GM23248 (cell line): ENCODE results near the gene YTHDF2. TPM values are rescaled to one million over a fixed set of nuclear protein-coding genes. Genes with fewer than 3 reads are reported as not detected.
A peak's percentile ranks its signal among the peaks of the same experiment; 100 is the strongest.

ENCODE experiments used
- DNase-seq: peaks from one replicate; pipeline ENCODE4 v3.0.0-alpha.2; 2015
- H2AFZ ChIP-seq: fragments of 200-600 bp; sonication (generic); 2 replicates; pipeline ENCODE4 v1.6.1; 2016; ENCODE audit warnings: antibody characterized with exemption
- H3F3A ChIP-seq: fragments of 200-600 bp; sonication (generic); 2 replicates; pipeline ENCODE4 v1.6.1; 2016; ENCODE audit warnings: mild to moderate bottlenecking, antibody characterized with exemption, mixed run types; ENCODE audit not compliant: insufficient read depth
- H3K27ac ChIP-seq: fragments of 200-600 bp; sonication (generic); 2 replicates; pipeline ENCODE4 v1.5.1; 2016; ENCODE audit warnings: mild to moderate bottlenecking
- H3K27me3 ChIP-seq: fragments of 200-600 bp; sonication (generic); replicated peaks from 2 replicates; pipeline ENCODE4 v1.6.1; 2016; ENCODE audit warnings: mild to moderate bottlenecking; ENCODE audit not compliant: insufficient read depth
- H3K36me3 ChIP-seq: fragments of 200-600 bp; sonication (generic); 2 replicates; pipeline ENCODE4 v1.6.1; 2016; ENCODE audit warnings: low read depth, mild to moderate bottlenecking
- H3K4me1 ChIP-seq: fragments of 200-600 bp; sonication (generic); 2 replicates; pipeline ENCODE4 v1.6.1; 2016; ENCODE audit warnings: mild to moderate bottlenecking; ENCODE audit not compliant: insufficient read depth
- H3K4me2 ChIP-seq: fragments of 200-600 bp; sonication (generic); one replicate; pipeline ENCODE4 v1.6.1; 2016; ENCODE audit warnings: mild to moderate bottlenecking; ENCODE audit not compliant: unreplicated experiment
- H3K4me3 ChIP-seq: fragments of 200-600 bp; sonication (generic); 2 replicates; pipeline ENCODE4 v1.5.1; 2016; ENCODE audit warnings: mild to moderate bottlenecking
- H3K79me2 ChIP-seq: fragments of 200-600 bp; sonication (generic); 2 replicates; pipeline ENCODE4 v1.6.1; 2016; ENCODE audit warnings: mild to moderate bottlenecking; ENCODE audit not compliant: insufficient read depth
- H3K9ac ChIP-seq: fragments of 200-600 bp; sonication (generic); 2 replicates; pipeline ENCODE4 v1.6.1; 2016; ENCODE audit warnings: mild to moderate bottlenecking
- H3K9me2 ChIP-seq: fragments of 200-600 bp; sonication (generic); 2 replicates; pipeline ENCODE4 v1.6.1; 2016; ENCODE audit warnings: mixed run types, mild to moderate bottlenecking, moderate library complexity; ENCODE audit not compliant: insufficient read depth
- H3K9me3 ChIP-seq: fragments of 200-600 bp; sonication (generic); one replicate; pipeline ENCODE4 v1.6.1; 2017; ENCODE audit warnings: low read depth
- H4K20me1 ChIP-seq: fragments of 200-600 bp; sonication (generic); 2 replicates; pipeline ENCODE4 v1.6.0; 2016; ENCODE audit not compliant: insufficient read depth
- EZH2 ChIP-seq: fragments of 200-600 bp; sonication (generic); IDR thresholded peaks from 2 replicates; pipeline ENCODE4 v1.6.1; 2018; ENCODE audit warnings: antibody characterized with exemption, mild to moderate bottlenecking; ENCODE audit not compliant: insufficient read depth, poor library complexity, severe bottlenecking
- EZH2phosphoT487 ChIP-seq: fragments of 200-600 bp; sonication (generic); IDR thresholded peaks from 2 replicates; pipeline ENCODE4 v1.6.1; 2018; ENCODE audit warnings: antibody characterized with exemption, moderate library complexity, mild to moderate bottlenecking, low read depth; ENCODE audit not compliant: insufficient read depth
- WGBS, 2 experiments: methylation state at CpG; one replicate each; pipeline ENCODE4 v1.1.6; 2015 to 2017; ENCODE audit warnings: low lambda C conversion rate in 2 of 2, low coverage in 1 of 2; ENCODE audit errors: missing lambda C conversion rate in 2 of 2; 5-methylcytosine and 5-hydroxymethylcytosine counted together
- in situ Hi-C: fragments of 300-500 bp; cut with MboI; formaldehyde crosslinking; loops from 2 replicates; pipeline ENCODE4 v1.15.0; 2020
- polyA plus RNA-seq: library from polyadenylated mRNA; unstranded; fragments of >200 nt; fragmentation: Nextera tagmentation; extraction: Ambion mirVana; gene quantifications from 2 replicates; pipeline ENCODE4 v1.2.1, GENCODE V29; 2016
- total RNA-seq: library from RNA; depleted of rRNA; stranded (reverse); fragments of >200 nt; shearing (Covaris generic); gene quantifications from 2 replicates; pipeline ENCODE4 v1.2.3, GENCODE V29; 2014

The YTHDF2 gene
- total and polyA plus RNA-seq, 2 experiments from 2014 or later: 51.9 to 80.2 TPM

- H4K20me1 ChIP-seq: no peaks in the 10 kb centered on the region
- no peaks in the 10 kb centered on the region for H3K9me2 ChIP-seq
- H3K27me3 ChIP-seq: no peaks in the 10 kb centered on the region
- peaks cover 36% of the 10 kb centered on the region for H3K79me2 ChIP-seq
- in situ Hi-C loops: no loop called here
- H3K9ac ChIP-seq: no peak overlapping the region
- TF ChIP-seq EZH2 (no peak), EZH2phosphoT487 (no peak)
- H3K36me3 ChIP-seq: peaks cover 9% of the 10 kb centered on the region; the same call in 1 of the 2 replicates
- no peaks in the 10 kb centered on the region for H3F3A ChIP-seq
- 30 to 39% methylated on average over 29 to 38 of the region's 39 CpGs for WGBS, 2 experiments
- H2AFZ ChIP-seq: 0 out of 2 replicates have a peak overlapping the region, but pooled peaks have one; percentile 21
- no peaks in the 10 kb centered on the region for H3K9me3 ChIP-seq
- H3K4me2 ChIP-seq: peak overlapping the region; percentile 25
- H3K4me1 ChIP-seq: no peaks in the 10 kb centered on the region
- H3K27ac ChIP-seq: no peak overlapping the region
- peak; percentile 72 for DNase-seq
- peak overlapping the region; percentile 49; the same call in 1 of the 2 replicates for H3K4me3 ChIP-seq
Observed at GRCh38 chr1:28775121-28775942, 38.6 kb downstream of the YTHDF2 start.

- Histone ChIP-seq H3K4me2 (no peak overlapping the region), H3K4me1 (no peaks in the 10 kb centered on the region), H3K9me2 (no peaks in the 10 kb centered on the region), H4K20me1 (no peaks in the 10 kb centered on the region), H3K9me3 (no peaks in the 10 kb centered on the region), H3K36me3 (peaks cover 9% of the 10 kb centered on the region; the same call in 1 of the 2 replicates), H2AFZ (no peak overlapping the region), H3K79me2 (peaks cover 27% of the 10 kb centered on the region; the same call in 1 of the 2 replicates), H3F3A (no peaks in the 10 kb centered on the region), H3K27me3 (no peaks in the 10 kb centered on the region), H3K9ac (no peak overlapping the region), H3K27ac (no peak overlapping the region), H3K4me3 (no peak overlapping the region)
- 97 to 100% methylated on average over 17 of the region's 17 CpGs for WGBS, 2 experiments
- no peak for DNase-seq
- in situ Hi-C loops: no loop called here
- TF ChIP-seq EZH2phosphoT487: no peak
- no peak for TF ChIP-seq EZH2
Observed at GRCh38 chr1:28776341-28776740, 39.6 kb downstream of the YTHDF2 start.

- Histone ChIP-seq H3K79me2 (peaks cover 11% of the 10 kb centered on the region; the same call in 1 of the 2 replicates), H3K27ac (no peak overlapping the region), H3K4me1 (no peaks in the 10 kb centered on the region), H2AFZ (no peak overlapping the region), H3K4me3 (no peak overlapping the region), H3K4me2 (no peak overlapping the region), H3K9me2 (no peaks in the 10 kb centered on the region), H3K9ac (no peak overlapping the region), H3F3A (no peaks in the 10 kb centered on the region), H4K20me1 (no peaks in the 10 kb centered on the region), H3K27me3 (no peaks in the 10 kb centered on the region), H3K36me3 (0 out of 2 replicates have a peak, but pooled peaks cover 3% of the 10 kb centered on the region), H3K9me3 (no peaks in the 10 kb centered on the region)
- 34 to 36% methylated on average over 2 of the region's 2 CpGs for WGBS, 2 experiments
- in situ Hi-C loops: no loop called here
- no peak for DNase-seq
- TF ChIP-seq EZH2: no peak
- no peak for TF ChIP-seq EZH2phosphoT487
Observed at GRCh38 chr1:28778021-28778420, 41.3 kb downstream of the YTHDF2 start.

- H3F3A ChIP-seq: no peaks in the 10 kb centered on the region
- WGBS, 2 experiments: 86 to 88% methylated on average over 6 of the region's 6 CpGs
- TF ChIP-seq EZH2 (no peak), EZH2phosphoT487 (no peak)
- no peak overlapping the region for H3K9ac ChIP-seq
- no peaks in the 10 kb centered on the region for H4K20me1 ChIP-seq
- H3K27ac ChIP-seq: no peak overlapping the region
- no peaks in the 10 kb centered on the region for H3K4me1 ChIP-seq
- no peaks in the 10 kb centered on the region for H3K79me2 ChIP-seq
- no peaks in the 10 kb centered on the region for H3K36me3 ChIP-seq
- no peak overlapping the region for H2AFZ ChIP-seq
- no peak overlapping the region for H3K4me2 ChIP-seq
- in situ Hi-C loops: loop anchor here (10.0 kb wide), 1 partner anchor 415 kb away; no protein-coding TSS in a partner anchor
- no peaks in the 10 kb centered on the region for H3K9me2 ChIP-seq
- H3K9me3 ChIP-seq: no peaks in the 10 kb centered on the region
- DNase-seq: no peak
- no peak overlapping the region for H3K4me3 ChIP-seq
- H3K27me3 ChIP-seq: no peaks in the 10 kb centered on the region
Observed at GRCh38 chr1:28779751-28780408, 43.1 kb downstream of the YTHDF2 start.
